KOPT-K1 (cell line): ENCODE data around the gene BATF3.
"Not testable (repeated sequence)": the region's sequence is repeated elsewhere in the genome, so short reads cannot be mapped to it uniquely, and the experiment has no call there.

Source experiments
- H3K27ac ChIP-seq: fragments of 200-600 bp; sonication (generic); 2 replicates; pipeline ENCODE4 v1.5.1; 2016; ENCODE audit warnings: antibody characterized with exemption, mild to moderate bottlenecking, low read depth, low read length; ENCODE audit not compliant: poor library complexity, severe bottlenecking
- H3K36me3 ChIP-seq: fragments of 200-600 bp; sonication (generic); 2 replicates; pipeline ENCODE4 v1.5.1; 2017; ENCODE audit warnings: antibody characterized with exemption, mild to moderate bottlenecking, low read length, moderate library complexity; ENCODE audit not compliant: insufficient read depth
- H3K9me3 ChIP-seq: fragments of 200-600 bp; sonication (generic); 2 replicates; pipeline ENCODE4 v1.5.1; 2017; ENCODE audit warnings: antibody characterized with exemption, low read length, mild to moderate bottlenecking; ENCODE audit not compliant: insufficient read depth, poor library complexity, severe bottlenecking

Gene BATF3

GRCh38 chr1:212718499-212718898, 18.9 kb upstream of the BATF3 start:
- no peak overlapping the region for H3K27ac ChIP-seq
- no peaks in the 10 kb centered on the region for H3K36me3 ChIP-seq
- H3K9me3 ChIP-seq, result peaks cover 2% of the 10 kb centered on the region

GRCh38 chr1:212716161-212716560, 16.5 kb upstream of the BATF3 start:
- Histone ChIP-seq H3K27ac (no peak overlapping the region), H3K9me3 (no peaks in the 10 kb centered on the region), H3K36me3 (no peaks in the 10 kb centered on the region)

GRCh38 chr1:212713465-212714136, 14.0 kb upstream of the BATF3 start:
- Histone ChIP-seq H3K36me3 (no peaks in the 10 kb centered on the region), H3K9me3 (no peaks in the 10 kb centered on the region), H3K27ac (no peak overlapping the region)

- Histone ChIP-seq H3K27ac (no peak overlapping the region), H3K9me3 (no peaks in the 10 kb centered on the region), H3K36me3 (no peaks in the 10 kb centered on the region)
Observed at GRCh38 chr1:212712451-212713303, 13.0 kb upstream of the BATF3 start.

GRCh38 chr1:212711974-212712373, 12.3 kb upstream of the BATF3 start:
- not testable (repeated sequence) for H3K36me3 ChIP-seq, H3K9me3 ChIP-seq, H3K27ac ChIP-seq

GRCh38 chr1:212710566-212710965, 10.9 kb upstream of the BATF3 start:
- H3K27ac ChIP-seq, result no peak overlapping the region
- no peaks in the 10 kb centered on the region for H3K36me3 ChIP-seq
- no peaks in the 10 kb centered on the region for H3K9me3 ChIP-seq

- H3K9me3 ChIP-seq, result no peaks in the 10 kb centered on the region
- no peaks in the 10 kb centered on the region for H3K36me3 ChIP-seq
- no peak overlapping the region for H3K27ac ChIP-seq
Observed at GRCh38 chr1:212703991-212704564, 4.4 kb upstream of the BATF3 start.

- Histone ChIP-seq H3K27ac (no peak overlapping the region), H3K9me3 (no peaks in the 10 kb centered on the region), H3K36me3 (no peaks in the 10 kb centered on the region)
Observed at GRCh38 chr1:212702672-212703071, 3.0 kb upstream of the BATF3 start.

GRCh38 chr1:212701910-212702309, 2.3 kb upstream of the BATF3 start:
- Histone ChIP-seq H3K27ac (no peak overlapping the region), H3K9me3 (no peaks in the 10 kb centered on the region), H3K36me3 (no peaks in the 10 kb centered on the region)

- H3K9me3 ChIP-seq, result no peaks in the 10 kb centered on the region
- no peak overlapping the region for H3K27ac ChIP-seq
- peaks cover 4% of the 10 kb centered on the region for H3K36me3 ChIP-seq
Observed at GRCh38 chr1:212700892-212701819, 1.5 kb upstream of the BATF3 start.

- Histone ChIP-seq H3K9me3 (no peaks in the 10 kb centered on the region), H3K27ac (no peak overlapping the region)
Observed at GRCh38 chr1:212700223-212700891, 717 bp upstream of the BATF3 start.

GRCh38 chr1:212699104-212699624, 476 bp downstream of the BATF3 start:
- peaks cover 9% of the 10 kb centered on the region for H3K36me3 ChIP-seq
- H3K27ac ChIP-seq, result peak overlapping the region; percentile 35
- H3K9me3 ChIP-seq, result no peaks in the 10 kb centered on the region

More at GRCh38 chr1:212700223-212700891, 717 bp upstream of the BATF3 start:
- peaks cover 9% of the 10 kb centered on the region for H3K36me3 ChIP-seq

GRCh38 chr1:212698467-212699103, 1.1 kb downstream of the BATF3 start:
- Histone ChIP-seq H3K27ac (peak overlapping the region; percentile 35), H3K36me3 (peaks cover 9% of the 10 kb centered on the region), H3K9me3 (no peaks in the 10 kb centered on the region)
